A673 (cell line): ENCODE data around the gene CLN6. TPM values are rescaled to one million over a fixed set of nuclear protein-coding genes. Genes with fewer than 3 reads are reported as not detected.

Source experiments
- BruUV-seq: library from RNA; stranded (reverse); fragments of 400-500 nt; replicated peaks from 2 replicates; lab custom pipeline; 2021; lab: Mats Ljungman, UMichigan
- CTCF ChIA-PET: fragments of 300-600 bp; sonication (Branson Sonifier 250); formaldehyde crosslinking; loops from one replicate; lab custom pipeline; 2022; ENCODE audit warnings: antibody characterized with exemption; lab: Charles Lee
- POLR2A ChIA-PET: fragments of 300-600 bp; sonication (Branson Sonifier 250); formaldehyde crosslinking; loops from one replicate; lab custom pipeline; 2022; ENCODE audit warnings: antibody characterized with exemption; ENCODE audit not compliant: low non-redundant PET; lab: Charles Lee
- DNase-seq: peaks from one replicate; pipeline ENCODE4 v3.0.0-alpha.2; 2015; ENCODE audit warnings: low spot score
- H3K27ac ChIP-seq: fragments of 200-600 bp; sonication (generic); 2 replicates; pipeline ENCODE4 v1.5.1; 2016; ENCODE audit warnings: mixed run types, low read depth, mild to moderate bottlenecking, mixed read lengths, antibody characterized with exemption, low read length; ENCODE audit not compliant: poor library complexity, severe bottlenecking
- H3K27me3 ChIP-seq: fragments of 200-600 bp; sonication (generic); replicated peaks from 2 replicates; pipeline ENCODE4 v1.6.1; 2017; ENCODE audit warnings: mixed run types, low read depth, mild to moderate bottlenecking, mixed read lengths, antibody characterized with exemption, low read length; ENCODE audit not compliant: insufficient read depth, poor library complexity
- H3K36me3 ChIP-seq: fragments of 200-600 bp; sonication (generic); 2 replicates; pipeline ENCODE4 v1.6.1; 2016; ENCODE audit warnings: mixed run types, mild to moderate bottlenecking, mixed read lengths, antibody characterized with exemption, low read length; ENCODE audit not compliant: insufficient read depth, poor library complexity, severe bottlenecking
- H3K4me1 ChIP-seq: fragments of 200-600 bp; sonication (generic); 2 replicates; pipeline ENCODE4 v1.6.1; 2017; ENCODE audit warnings: mixed run types, mild to moderate bottlenecking, mixed read lengths, antibody characterized with exemption, low read length; ENCODE audit not compliant: insufficient read depth, poor library complexity, severe bottlenecking
- H3K4me3 ChIP-seq: fragments of 200-600 bp; sonication (generic); 2 replicates; pipeline ENCODE4 v1.5.1; 2016; ENCODE audit warnings: low read depth, mixed run types, mild to moderate bottlenecking, mixed read lengths, low read length; ENCODE audit not compliant: poor library complexity, severe bottlenecking
- H3K9me3 ChIP-seq: fragments of 200-600 bp; sonication (generic); 2 replicates; pipeline ENCODE4 v1.6.1; 2016; ENCODE audit warnings: mixed run types, low read depth, mild to moderate bottlenecking, mixed read lengths, antibody characterized with exemption, low read length; ENCODE audit not compliant: poor library complexity, severe bottlenecking
- EZH2 ChIP-seq: fragments of 200-600 bp; sonication (generic); IDR thresholded peaks from 2 replicates; pipeline ENCODE4 v1.6.1; 2017; ENCODE audit warnings: borderline replicate concordance, low read depth, mild to moderate bottlenecking, mixed read lengths, antibody characterized with exemption, low read length; ENCODE audit not compliant: poor library complexity, severe bottlenecking
- intact Hi-C: fragments of 100-400 bp; cut with micrococcal nuclease; formaldehyde crosslinking; loops from one replicate; pipeline ENCODE4 v1.10.0; 2022; ENCODE audit not compliant: unreplicated experiment
- total RNA-seq: library from RNA; stranded (reverse); gene quantifications from 2 replicates; pipeline ENCODE4 v1.2.3, GENCODE V29; 2021
- TF ChIP-seq, protein P1 (sequence below): fragments of 300-800, 200-600 bp; sonication (generic); conservative IDR thresholded peaks from 2 replicates; pipeline ENCODE4 v1.5.1; 2017; ENCODE audit warnings: low read depth, mild to moderate bottlenecking, antibody characterized with exemption, low read length, moderate library complexity, mixed read lengths

The CLN6 gene
- total RNA-seq, 1 experiment from 2014 or later: 84.7 TPM

DNA sequence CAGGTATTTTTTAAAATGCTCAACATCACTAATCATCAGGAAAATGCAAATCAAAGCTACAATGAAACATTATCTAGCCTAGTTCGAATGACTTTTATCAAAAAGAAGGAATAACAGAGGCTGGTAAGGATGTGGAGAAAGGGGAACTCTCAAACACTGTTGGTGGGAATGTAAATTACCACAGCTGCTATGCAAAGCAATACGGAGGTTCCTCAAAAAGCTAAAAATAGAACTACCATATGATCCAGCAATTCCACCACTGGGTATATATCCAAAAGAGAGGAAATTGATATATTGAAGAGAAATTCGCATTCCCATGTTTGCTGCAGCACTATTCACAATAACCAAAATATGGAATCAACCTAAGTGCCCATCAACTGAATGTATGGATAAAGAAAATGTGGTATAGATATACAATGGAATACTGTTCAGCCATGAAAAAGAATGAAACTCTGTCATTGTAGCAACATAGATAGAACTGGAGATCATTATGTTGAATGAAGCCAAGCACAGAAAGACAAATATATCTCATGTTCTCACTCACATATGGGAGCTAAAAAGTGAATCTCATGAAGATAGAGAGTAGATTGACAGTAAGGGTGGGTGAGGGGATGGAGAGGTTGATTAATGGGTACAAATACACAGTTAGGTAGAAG lies 19.7 kb upstream of the CLN6 start:
- TF ChIP-seq EZH2: no peak
- TF ChIP-seq, protein P1, sequence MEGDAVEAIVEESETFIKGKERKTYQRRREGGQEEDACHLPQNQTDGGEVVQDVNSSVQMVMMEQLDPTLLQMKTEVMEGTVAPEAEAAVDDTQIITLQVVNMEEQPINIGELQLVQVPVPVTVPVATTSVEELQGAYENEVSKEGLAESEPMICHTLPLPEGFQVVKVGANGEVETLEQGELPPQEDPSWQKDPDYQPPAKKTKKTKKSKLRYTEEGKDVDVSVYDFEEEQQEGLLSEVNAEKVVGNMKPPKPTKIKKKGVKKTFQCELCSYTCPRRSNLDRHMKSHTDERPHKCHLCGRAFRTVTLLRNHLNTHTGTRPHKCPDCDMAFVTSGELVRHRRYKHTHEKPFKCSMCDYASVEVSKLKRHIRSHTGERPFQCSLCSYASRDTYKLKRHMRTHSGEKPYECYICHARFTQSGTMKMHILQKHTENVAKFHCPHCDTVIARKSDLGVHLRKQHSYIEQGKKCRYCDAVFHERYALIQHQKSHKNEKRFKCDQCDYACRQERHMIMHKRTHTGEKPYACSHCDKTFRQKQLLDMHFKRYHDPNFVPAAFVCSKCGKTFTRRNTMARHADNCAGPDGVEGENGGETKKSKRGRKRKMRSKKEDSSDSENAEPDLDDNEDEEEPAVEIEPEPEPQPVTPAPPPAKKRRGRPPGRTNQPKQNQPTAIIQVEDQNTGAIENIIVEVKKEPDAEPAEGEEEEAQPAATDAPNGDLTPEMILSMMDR: no peak
- DNase-seq: no peak
- H3K4me3 ChIP-seq: no peak overlapping the region
- no peaks in the 10 kb centered on the region for H3K36me3 ChIP-seq
- intact Hi-C loops: no loop called here
- H3K4me1 ChIP-seq: no peaks in the 10 kb centered on the region
- ChIA-PET CTCF (no interaction called here), POLR2A (no interaction called here)
- no peaks in the 10 kb centered on the region for H3K9me3 ChIP-seq
- no TSS peak for BruUV-seq
- no peak overlapping the region for H3K27ac ChIP-seq
- no peaks in the 10 kb centered on the region for H3K27me3 ChIP-seq

DNA sequence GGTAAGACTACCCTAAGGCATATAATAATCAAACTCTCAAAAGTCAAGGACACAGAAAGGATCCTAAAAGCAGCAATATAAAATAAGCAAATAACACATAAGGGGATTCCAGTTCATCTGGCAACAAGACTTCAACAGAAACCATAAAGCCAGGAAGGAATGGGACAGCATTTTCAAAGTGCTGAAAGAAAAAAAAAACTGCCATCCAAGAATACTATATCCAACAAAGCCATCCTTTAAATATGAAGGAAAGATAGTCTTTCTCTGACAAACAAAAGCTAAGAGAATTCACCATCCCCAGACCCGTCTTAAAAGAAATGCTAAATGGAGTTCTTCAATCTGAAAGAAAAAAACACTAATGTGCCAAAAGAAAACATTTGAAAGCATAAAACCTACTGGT lies 14.7 kb upstream of the CLN6 start:
- H3K9me3 ChIP-seq: no peaks in the 10 kb centered on the region
- no TSS peak for BruUV-seq
- H3K27ac ChIP-seq: no peak overlapping the region
- DNase-seq: no peak
- TF ChIP-seq EZH2: no peak
- TF ChIP-seq, protein P1: no peak
- H3K4me3 ChIP-seq: no peak overlapping the region
- ChIA-PET CTCF (no interaction called here), POLR2A (no interaction called here)
- no peaks in the 10 kb centered on the region for H3K4me1 ChIP-seq
- intact Hi-C loops: no loop called here
- no peaks in the 10 kb centered on the region for H3K27me3 ChIP-seq
- no peaks in the 10 kb centered on the region for H3K36me3 ChIP-seq

DNA sequence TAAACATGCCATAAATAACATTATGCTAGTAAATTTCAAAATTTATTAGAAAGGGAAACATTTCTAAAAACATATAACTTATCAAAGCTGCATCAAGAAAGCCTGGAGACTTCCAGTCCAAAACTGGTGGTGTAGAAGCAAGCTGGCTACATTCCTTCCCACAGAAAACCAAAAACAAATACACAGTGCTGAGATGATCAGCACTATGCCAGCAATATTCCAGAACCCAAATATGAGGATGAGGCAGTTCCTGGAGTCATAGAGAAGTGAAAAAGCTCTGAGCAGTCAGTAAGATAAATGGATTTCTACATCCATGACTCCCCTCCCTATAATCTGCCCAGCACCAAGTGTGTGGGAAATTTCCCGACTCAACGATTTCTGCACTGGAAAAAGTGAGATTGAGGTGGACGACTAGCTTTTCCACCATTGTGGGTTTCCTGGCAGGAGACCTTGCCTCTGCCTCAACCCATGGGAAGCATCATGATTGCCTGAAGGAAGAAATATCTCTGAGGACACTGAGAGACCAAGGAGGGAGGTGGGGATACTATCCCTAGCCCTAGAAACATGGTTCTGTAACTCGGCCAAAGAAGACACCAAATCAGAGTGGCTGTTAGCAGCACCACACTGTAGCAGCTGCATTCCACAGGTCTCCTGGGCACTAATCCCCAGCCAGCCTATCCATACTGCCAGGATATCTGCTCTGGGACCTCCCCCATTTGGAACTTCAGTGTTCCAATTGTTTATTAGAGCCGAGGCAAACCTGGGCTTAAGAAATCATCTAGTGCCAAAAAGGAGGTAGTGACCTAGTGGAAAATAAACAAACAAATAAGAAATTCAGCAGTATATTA lies 11.8 kb upstream of the CLN6 start:
- BruUV-seq: no TSS peak
- Histone ChIP-seq H3K27me3 (no peaks in the 10 kb centered on the region), H3K36me3 (no peaks in the 10 kb centered on the region), H3K4me3 (no peak overlapping the region), H3K27ac (no peak overlapping the region), H3K4me1 (no peaks in the 10 kb centered on the region), H3K9me3 (no peaks in the 10 kb centered on the region)
- intact Hi-C loops: no loop called here
- DNase-seq: no peak
- ChIA-PET POLR2A (no interaction called here), CTCF (no interaction called here)
- TF ChIP-seq, protein P1: no peak
- TF ChIP-seq EZH2: no peak
